Uterus (tissue), 2 donors: Measurements from ENCODE around the gene PACSIN2.

Experiments used
- CTCF ChIP-seq, 4 experiments: fragments of 200-600 bp in 2 of 4; fragments of 450-650 bp in 2 of 4; sonication (generic) in 2 of 4; IDR thresholded peaks; one replicate each; pipeline ENCODE4 v1.5.1; 2016 to 2019; ENCODE audit warnings: antibody characterized with exemption in 4 of 4, mild to moderate bottlenecking in 2 of 4, moderate library complexity in 1 of 4
- POLR2A ChIP-seq, 2 donors: fragments of 450-650 bp; IDR thresholded peaks; one replicate each; pipeline ENCODE4 v1.6.1; 2016; ENCODE audit warnings: antibody characterized with exemption in 2 of 2, mild to moderate bottlenecking in 1 of 2, moderate library complexity in 1 of 2

DNA sequence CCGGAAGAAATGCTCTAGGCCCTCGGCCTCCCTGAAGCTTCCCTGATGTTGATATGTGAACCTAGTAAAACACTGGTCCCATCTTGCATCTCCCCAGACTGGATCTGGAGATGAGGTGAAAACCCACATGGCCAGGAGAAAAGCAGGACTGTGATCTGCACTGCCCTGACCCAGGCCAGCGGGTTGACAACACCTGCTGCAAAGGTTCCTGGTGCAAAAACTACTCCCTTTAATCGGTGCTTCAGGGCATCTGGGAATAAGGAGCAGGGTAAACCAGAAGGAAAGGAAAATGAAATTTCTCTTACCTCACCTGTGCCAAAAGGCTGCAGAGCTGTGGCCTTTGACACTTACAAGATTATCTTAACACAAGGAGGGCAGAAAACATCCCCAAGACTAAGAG is 30.6 kb downstream of the PACSIN2 start:
- TF ChIP-seq CTCF (IDR thresholded peaks at IDR 0.05) (no peak), POLR2A (IDR thresholded peaks at IDR 0.05) (no peak)
